KBM-7 (cell line): ENCODE measurements around the gene ATF7IP.

Experiments
- DNase-seq: peaks from one replicate; pipeline ENCODE4 v3.0.0-alpha.2; 2015
- in situ Hi-C: fragments of 300-500 bp; cut with MboI; formaldehyde crosslinking; loops from 2 replicates; pipeline ENCODE4 v1.14.3; 2020; ENCODE audit warnings: low sequenced_read_pairs, low pct_unique_long_range_greater_than_20kb, mixed read lengths

Gene ATF7IP

DNA sequence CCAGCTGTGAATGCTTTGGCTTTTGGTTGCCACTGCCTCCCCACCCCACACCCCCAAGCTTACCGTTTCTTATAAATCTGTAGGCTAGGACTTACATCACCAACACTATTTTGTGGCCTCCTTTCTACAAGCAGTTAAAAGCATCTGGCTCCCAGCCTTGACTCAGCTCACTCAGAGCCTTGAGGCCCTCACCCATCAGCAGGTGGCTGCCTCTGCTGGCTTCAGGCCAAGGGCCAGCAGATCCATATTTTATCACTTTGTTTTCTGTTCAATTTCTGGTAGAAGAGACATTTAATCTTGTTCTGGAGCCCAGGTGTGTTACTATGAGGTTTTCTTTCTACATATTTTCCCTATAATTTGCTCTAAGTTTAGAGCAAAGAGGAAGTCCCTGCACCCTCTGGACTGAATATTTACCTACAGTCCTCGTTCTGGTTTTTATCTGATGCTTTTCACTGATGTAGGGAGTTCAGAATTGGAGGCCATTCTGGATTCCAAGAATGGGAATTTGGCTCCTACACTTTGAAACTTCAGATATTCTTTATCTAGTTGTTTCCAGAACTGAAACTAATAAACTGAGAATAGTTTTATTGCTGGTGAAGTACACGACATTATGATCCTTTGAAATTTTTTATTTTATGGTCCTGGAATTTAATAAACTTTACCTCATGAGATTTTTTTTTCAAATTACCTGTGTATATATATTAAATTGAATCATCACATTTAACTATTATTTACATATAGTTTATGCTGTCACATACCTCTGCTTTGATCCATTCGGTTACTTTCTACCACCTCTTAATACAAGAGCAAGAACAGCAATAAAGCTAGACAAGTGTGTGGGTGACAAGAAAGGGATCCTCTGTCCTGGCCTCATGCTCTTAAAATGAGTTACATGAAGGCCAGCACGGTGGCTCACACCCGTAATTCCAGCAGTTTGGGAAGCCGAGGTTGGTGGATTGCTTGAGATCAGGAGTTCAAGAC lies 180.0 kb downstream of the ATF7IP start:
- no peak for DNase-seq
- in situ Hi-C loops = no loop called here

DNA sequence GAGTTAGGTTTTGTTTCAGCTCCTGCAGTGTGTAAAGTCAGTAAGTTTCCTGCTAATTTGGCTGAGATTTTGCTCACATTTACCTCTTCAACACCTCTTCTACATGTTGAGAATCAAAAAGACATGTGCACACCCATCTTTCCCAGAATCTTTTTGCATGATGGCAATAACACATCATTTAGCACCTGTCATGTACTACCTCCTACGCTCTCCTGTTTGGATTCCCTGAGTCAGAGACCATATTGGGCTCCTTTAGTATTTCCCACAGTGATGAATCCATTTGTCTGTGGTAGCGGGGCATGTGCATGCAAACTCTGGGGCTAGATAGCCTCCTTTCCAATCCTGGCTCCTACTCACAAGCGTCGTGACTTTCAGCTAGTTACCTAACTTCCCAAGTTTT lies 182.1 kb downstream of the ATF7IP start:
- no peak for DNase-seq
- in situ Hi-C loops = no loop called here

DNA sequence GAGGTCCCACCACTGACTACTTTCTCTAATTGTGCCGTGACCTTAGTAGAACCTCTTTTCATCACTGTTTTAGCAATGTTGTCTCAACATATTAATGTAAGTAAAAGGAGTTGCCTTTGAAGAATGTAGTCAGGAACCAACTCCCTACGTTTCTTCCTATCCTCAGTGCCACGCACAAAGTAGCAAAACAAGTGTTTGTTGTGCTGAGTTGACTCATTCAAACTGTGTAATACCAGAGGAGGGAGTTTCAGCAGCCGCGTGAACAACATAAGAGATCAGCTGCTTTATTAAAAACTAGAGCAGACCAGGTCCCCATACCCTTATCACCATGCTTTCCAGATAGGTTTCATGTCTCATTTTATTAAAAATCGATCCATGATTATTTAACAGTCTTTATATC lies 183.1 kb downstream of the ATF7IP start:
- DNase-seq = no peak
- in situ Hi-C loops = no loop called here
